GM06990 (cell line): Measurements from ENCODE around the gene RAP1GAP2.

ENCODE experiments used
- DNase-seq: peaks from one replicate; pipeline ENCODE4 v3.0.0-alpha.2; 2011; ENCODE audit not compliant: insufficient read length; ENCODE audit errors: extremely low read depth
- H3K27me3 ChIP-seq: replicated peaks from 2 replicates; pipeline ENCODE4 v1.6.0; 2011; ENCODE audit warnings: low read length; ENCODE audit not compliant: control insufficient read depth, insufficient read depth
- H3K36me3 ChIP-seq: 2 replicates; pipeline ENCODE4 v1.5.1; 2011; ENCODE audit warnings: low read length; ENCODE audit not compliant: control insufficient read depth, insufficient read depth
- H3K4me3 ChIP-seq: replicated peaks from 2 replicates; pipeline ENCODE4 v1.5.1; 2011; ENCODE audit warnings: low read depth, mild to moderate bottlenecking, control low read depth, low read length
- CTCF ChIP-seq: IDR thresholded peaks from 2 replicates; pipeline ENCODE4 v1.5.1; 2011; ENCODE audit warnings: low read length, control low read depth, mild to moderate bottlenecking, inconsistent platforms; ENCODE audit not compliant: insufficient read depth, poor library complexity, severe bottlenecking

The RAP1GAP2 gene

DNA sequence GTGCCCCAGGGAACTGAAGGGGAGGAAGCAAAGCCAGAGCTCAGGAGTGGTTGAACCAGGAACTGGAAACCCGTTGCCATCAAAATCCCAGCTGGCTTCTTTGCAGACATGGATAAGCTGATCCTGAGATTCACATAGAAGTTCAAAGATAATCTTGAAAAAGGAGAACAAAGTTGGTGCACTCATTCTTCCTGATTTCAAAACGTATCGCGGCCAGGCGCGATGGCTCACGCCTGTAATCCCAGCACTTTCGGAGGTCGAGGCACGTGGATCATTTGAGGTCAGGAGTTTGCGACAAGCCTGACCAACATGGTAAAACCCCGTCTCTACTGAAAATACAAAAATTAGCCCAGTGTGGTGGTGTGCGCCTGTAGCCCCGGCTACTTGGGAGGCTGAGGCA lies 7.1 kb downstream of the RAP1GAP2 start:
- Histone ChIP-seq H3K4me3 (no peak overlapping the region), H3K27me3 (no peaks in the 10 kb centered on the region), H3K36me3 (no peaks in the 10 kb centered on the region)
- no peak for DNase-seq
- TF ChIP-seq CTCF = no peak

DNA sequence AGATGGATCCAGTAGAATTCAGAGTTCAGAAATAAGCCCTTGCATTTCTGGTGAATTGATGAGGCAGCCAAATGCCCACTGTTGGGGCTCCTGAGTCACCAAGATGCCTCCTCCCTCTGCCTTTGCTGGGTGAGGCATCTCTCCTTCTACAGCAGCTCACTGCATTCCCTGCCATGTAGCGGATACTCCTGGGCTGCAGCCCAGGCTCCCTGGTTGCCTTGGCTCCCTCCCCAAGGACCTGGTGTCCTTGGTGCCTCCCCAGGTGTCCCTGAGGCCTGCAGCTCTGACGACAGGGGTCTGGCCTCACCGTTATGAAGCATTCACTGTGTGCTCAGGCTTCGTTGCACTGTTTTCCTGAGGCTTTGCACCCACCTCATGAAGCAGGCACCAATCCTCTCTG lies 7.7 kb downstream of the RAP1GAP2 start:
- no peak for TF ChIP-seq CTCF
- H3K4me3 ChIP-seq = no peak overlapping the region
- no peak for DNase-seq
- H3K36me3 ChIP-seq = no peaks in the 10 kb centered on the region
- H3K27me3 ChIP-seq = no peaks in the 10 kb centered on the region

- no peak overlapping the region for H3K4me3 ChIP-seq
- no peak for DNase-seq
- no peaks in the 10 kb centered on the region; the same call in 1 of the 2 replicates for H3K27me3 ChIP-seq
- no peak for TF ChIP-seq CTCF
- no peaks in the 10 kb centered on the region for H3K36me3 ChIP-seq
These were observed 8.7 kb downstream of the RAP1GAP2 start for GRCh38 chr17:2804912-2805311.

GRCh38 chr17:2805961-2806360 lies 9.7 kb downstream of the RAP1GAP2 start:
- no peak for TF ChIP-seq CTCF
- no peaks in the 10 kb centered on the region for H3K36me3 ChIP-seq
- H3K4me3 ChIP-seq = no peak overlapping the region
- H3K27me3 ChIP-seq = no peaks in the 10 kb centered on the region; the same call in 1 of the 2 replicates
- DNase-seq = no peak

- Histone ChIP-seq H3K36me3 (no peaks in the 10 kb centered on the region), H3K4me3 (no peak overlapping the region), H3K27me3 (no peaks in the 10 kb centered on the region; the same call in 1 of the 2 replicates)
- no peak for DNase-seq
- no peak for TF ChIP-seq CTCF
These were observed 12.4 kb downstream of the RAP1GAP2 start for GRCh38 chr17:2808367-2809335.

GRCh38 chr17:2809337-2809736 lies 13.1 kb downstream of the RAP1GAP2 start:
- Histone ChIP-seq H3K36me3 (no peaks in the 10 kb centered on the region), H3K4me3 (no peak overlapping the region)

More at GRCh38 chr17:2809337-2809736, 13.1 kb downstream of the RAP1GAP2 start:
- TF ChIP-seq CTCF = no peak
- no peak for DNase-seq
- H3K27me3 ChIP-seq = no peaks in the 10 kb centered on the region; the same call in 1 of the 2 replicates
